DND-41 (cell line): ENCODE data around the gene CRY1.
"Not testable (repeated sequence)": the region's sequence is repeated elsewhere in the genome, so short reads cannot be mapped to it uniquely, and the experiment has no call there.

Source experiments
- ATAC-seq: fragments of 200-7000 bp; cut with Tn5 transposase; 3 replicates; pipeline ENCODE4 v1.9.1; 2021; ENCODE audit warnings: low read depth; ENCODE audit not compliant: insufficient read depth
- DNase-seq: peaks from one replicate; pipeline ENCODE4 v3.0.0-alpha.2; 2020
- H2AFZ ChIP-seq: 2 replicates; pipeline ENCODE4 v1.6.0; 2012; ENCODE audit warnings: low read depth, low read length
- H3K27ac ChIP-seq: 2 replicates; pipeline ENCODE4 v1.5.1; 2012; ENCODE audit warnings: low read length, inconsistent platforms
- H3K27me3 ChIP-seq: fragments of 200-600 bp; sonication (generic); 2 replicates; pipeline ENCODE4 v1.6.0; 2012; ENCODE audit warnings: low read length, mild to moderate bottlenecking, inconsistent platforms; ENCODE audit not compliant: insufficient read depth, poor library complexity
- H3K36me3 ChIP-seq: 2 replicates; pipeline ENCODE4 v1.5.1; 2012; ENCODE audit warnings: low read length, inconsistent platforms; ENCODE audit not compliant: insufficient read depth
- H3K4me1 ChIP-seq: 2 replicates; pipeline ENCODE4 v1.5.1; 2012; ENCODE audit warnings: mild to moderate bottlenecking, low read length; ENCODE audit not compliant: insufficient read depth
- H3K4me2 ChIP-seq: 2 replicates; pipeline ENCODE4 v1.6.0; 2012; ENCODE audit warnings: mild to moderate bottlenecking, moderate library complexity, low read length, inconsistent platforms; ENCODE audit not compliant: insufficient read depth
- H3K4me3 ChIP-seq, 2 experiments: fragments of 200-600 bp in 1 of 2; shearing (Covaris generic) in 1 of 2; 2 replicates each; pipeline ENCODE4 v1.5.1; 2012 to 2016; ENCODE audit warnings: inconsistent platforms in 2 of 2, low read length in 2 of 2, mild to moderate bottlenecking in 2 of 2, low read depth in 1 of 2, moderate library complexity in 1 of 2
- H3K79me2 ChIP-seq: 2 replicates; pipeline ENCODE4 v1.6.0; 2012; ENCODE audit warnings: low read length, inconsistent platforms; ENCODE audit not compliant: insufficient read depth
- H3K9ac ChIP-seq: 2 replicates; pipeline ENCODE4 v1.6.0; 2012; ENCODE audit warnings: low read depth, mild to moderate bottlenecking, inconsistent platforms, low read length, moderate library complexity
- H3K9me3 ChIP-seq: 2 replicates; pipeline ENCODE4 v1.5.1; 2012; ENCODE audit warnings: low read length, moderate library complexity, mild to moderate bottlenecking, inconsistent platforms; ENCODE audit not compliant: insufficient read depth, severe bottlenecking
- H4K20me1 ChIP-seq: 2 replicates; pipeline ENCODE4 v1.6.0; 2012; ENCODE audit warnings: low read length; ENCODE audit not compliant: insufficient read depth
- CTCF ChIP-seq: IDR thresholded peaks from 2 replicates; pipeline ENCODE4 v1.5.1; 2012; ENCODE audit warnings: borderline replicate concordance, low read length, moderate library complexity, mild to moderate bottlenecking; ENCODE audit not compliant: poor library complexity, severe bottlenecking; ENCODE audit errors: extremely low read depth
- EZH2 ChIP-seq: IDR thresholded peaks from 3 replicates; pipeline ENCODE4 v1.6.1; 2012; ENCODE audit warnings: borderline replicate concordance, low read depth, mild to moderate bottlenecking, moderate library complexity, low read length, inconsistent platforms; ENCODE audit not compliant: severe bottlenecking

Gene CRY1

GRCh38 chr12:106997916-106998315 lies 95.4 kb downstream of the CRY1 start:
- no peaks in the 10 kb centered on the region for H3K4me1 ChIP-seq
- H3K9ac ChIP-seq, result no peak overlapping the region
- H3K27ac ChIP-seq, result no peak overlapping the region
- no peak overlapping the region for H3K4me2 ChIP-seq
- no peaks in the 10 kb centered on the region for H3K27me3 ChIP-seq
- no peaks in the 10 kb centered on the region for H4K20me1 ChIP-seq
- no peak for ATAC-seq
- DNase-seq, result no peak
- no peak for TF ChIP-seq EZH2
- TF ChIP-seq CTCF, result no peak
- no peaks in the 10 kb centered on the region for H3K79me2 ChIP-seq
- H3K9me3 ChIP-seq, result no peaks in the 10 kb centered on the region
- no peak overlapping the region for H2AFZ ChIP-seq
- H3K36me3 ChIP-seq, result peaks cover 48% of the 10 kb centered on the region
- H3K4me3 ChIP-seq, result no peak overlapping the region

- H3K79me2 ChIP-seq, DNase-seq, H3K4me3 ChIP-seq, H3K4me2 ChIP-seq, ATAC-seq, H2AFZ ChIP-seq, H4K20me1 ChIP-seq, H3K9ac ChIP-seq, H3K27ac ChIP-seq, H3K9me3 ChIP-seq, H3K4me1 ChIP-seq, H3K27me3 ChIP-seq: not testable (repeated sequence)
- H3K36me3 ChIP-seq, result peaks cover 41% of the 10 kb centered on the region
These were observed 97.2 kb downstream of the CRY1 start for GRCh38 chr12:106996102-106996501.

GRCh38 chr12:106994579-106995220 lies 98.6 kb downstream of the CRY1 start:
- ATAC-seq, result no peak

GRCh38 chr12:106987846-106988245 lies 105.5 kb downstream of the CRY1 start:
- DNase-seq, result no peak
- peak overlapping the region; percentile 30; the same call in 1 of the 2 replicates for H2AFZ ChIP-seq
- H3K79me2 ChIP-seq, result peaks cover 9% of the 10 kb centered on the region; the same call in 1 of the 2 replicates
- H3K4me2 ChIP-seq, result 0 out of 2 replicates have a peak overlapping the region, but pooled peaks have one; percentile 67
- H3K4me1 ChIP-seq, result peaks cover 18% of the 10 kb centered on the region
- ATAC-seq, result no peak
- no peak overlapping the region for H3K4me3 ChIP-seq
- peaks cover 15% of the 10 kb centered on the region for H3K36me3 ChIP-seq
- TF ChIP-seq EZH2 (no peak), CTCF (no peak)
- no peaks in the 10 kb centered on the region for H3K27me3 ChIP-seq
- no peaks in the 10 kb centered on the region for H3K9me3 ChIP-seq
- no peak overlapping the region for H3K9ac ChIP-seq
- no peak overlapping the region for H3K27ac ChIP-seq
- no peaks in the 10 kb centered on the region for H4K20me1 ChIP-seq

More at GRCh38 chr12:106994579-106995220, 98.6 kb downstream of the CRY1 start:
- Histone ChIP-seq H3K27me3 (no peaks in the 10 kb centered on the region), H3K36me3 (peaks cover 41% of the 10 kb centered on the region), H3K9ac (no peak overlapping the region), H3K27ac (no peak overlapping the region), H3K4me1 (no peaks in the 10 kb centered on the region), H3K79me2 (no peaks in the 10 kb centered on the region), H2AFZ (no peak overlapping the region), H3K4me3 (no peak overlapping the region), H3K4me2 (no peak overlapping the region), H3K9me3 (no peaks in the 10 kb centered on the region), H4K20me1 (no peaks in the 10 kb centered on the region)
- no peak for DNase-seq
- no peak for TF ChIP-seq EZH2
